Heart left ventricle (tissue), 16 donors: ENCODE data around the gene ROR1. TPM values are rescaled to one million over a fixed set of nuclear protein-coding genes. Genes with fewer than 3 reads are reported as not detected.

Experiments
- ATAC-seq, 4 donors: fragments of 200-7000 bp; cut with Tn5 transposase; one replicate each; pipeline ENCODE4 v1.9.1; 2020 to 2022; ENCODE audit warnings: moderate library complexity in 4 of 4, mild to moderate bottlenecking in 3 of 4, moderate number of reproducible peaks in 1 of 4
- DNase-seq, 5 donors: peaks; one replicate each; pipeline ENCODE4 v3.0.0-alpha.2; 2020
- H3K27ac ChIP-seq, 12 donors: fragments of 200-600 bp; sonication (generic) in 4 of 12; one replicate each; pipeline versions ENCODE4 v1.5.0 to v1.8.0; 2016 to 2022; ENCODE audit warnings: mild to moderate bottlenecking in 2 of 12
- H3K27me3 ChIP-seq, 9 donors: fragments of 200-600 bp; sonication (generic) in 2 of 9; one replicate each; pipeline versions ENCODE4 v1.5.1 to v1.8.0; 2016 to 2022; ENCODE audit warnings: mild to moderate bottlenecking in 3 of 9
- H3K36me3 ChIP-seq, 9 donors: fragments of 200-600 bp; sonication (generic) in 2 of 9; one replicate each; pipeline versions ENCODE4 v1.5.0 to v1.8.0; 2018 to 2022; ENCODE audit warnings: mild to moderate bottlenecking in 2 of 9
- H3K4me1 ChIP-seq, 12 donors: fragments of 200-600 bp; sonication (generic) in 4 of 12; one replicate each; pipeline versions ENCODE4 v1.5.0 to v1.8.0; 2016 to 2022; ENCODE audit warnings: mild to moderate bottlenecking in 3 of 12
- H3K4me3 ChIP-seq, 12 donors: fragments of 200-600 bp; sonication (generic) in 4 of 12; one replicate each; pipeline versions ENCODE4 v1.5.0 to v1.8.0; 2017 to 2022; ENCODE audit warnings: mild to moderate bottlenecking in 9 of 12, moderate library complexity in 4 of 12
- H3K9me3 ChIP-seq, 12 donors: fragments of 200-600 bp; sonication (generic) in 4 of 12; one replicate each; pipeline versions ENCODE4 v1.5.0 to v1.8.0; 2016 to 2022; ENCODE audit warnings: mild to moderate bottlenecking in 1 of 12
- POLR2A ChIP-seq, 2 donors: fragments of 450-650 bp; IDR thresholded peaks; one replicate each; pipeline ENCODE4 v1.6.1; 2017; ENCODE audit warnings: antibody characterized with exemption in 2 of 2, mild to moderate bottlenecking in 2 of 2, moderate library complexity in 2 of 2
- WGBS, 4 donors: extraction: QIAGEN DNeasy Blood & Tissue Kit in 2 of 4; methylation state at CpG; one replicate each; pipeline versions ENCODE4 v1.1.5 to v1.1.7; 2013 to 2018; 5-methylcytosine and 5-hydroxymethylcytosine counted together
- intact Hi-C, 10 donors: fragments of 100-400 bp; cut with DNase I; formaldehyde crosslinking; loops; one replicate each; pipeline versions ENCODE4 v1.11.1 to v1.14.2; 2022
- polyA plus RNA-seq, 2 donors: library from polyadenylated mRNA; stranded (reverse); fragments of 200-250 nt; gene quantifications; one replicate each; pipeline ENCODE4 v1.2.3, GENCODE V29; 2013
- total RNA-seq, 9 donors: library from RNA; depleted of rRNA in 2 of 9; stranded (reverse); fragments of >200 nt in 2 of 9; fragmentation: NEBNext Ultra II Directional in 3 of 9; extraction: Animal tissue kit (Norgen Biotek cat#: 25700) in 3 of 9; gene quantifications; one replicate each; pipeline versions ENCODE4 v1.1.0 to v1.2.4, GENCODE V29; 2016 to 2023
- TF ChIP-seq, protein P1 (sequence below), 12 donors: fragments of 200-600 bp; sonication (generic) in 4 of 12; IDR thresholded peaks; one replicate each; pipeline versions ENCODE4 v1.5.0 to v1.8.0; 2018 to 2022; ENCODE audit warnings: antibody characterized with exemption in 12 of 12, mild to moderate bottlenecking in 5 of 12
- donor health status: ischemic (EF 13 %, LVEDD 7.1; RV severe dilation, severe dysfunction).
- donor health status: healthy with polysubstance abuse.
- donor health status: DM: no; HTN: yes; CAD: no.
- donor health status: DM: no; HTN: no; CAD: no.
- donor health status: ischemic (EF 25% LVEDD 6.9; RV normal size, moderate dysfunction).
- donor health status: ischemic (EF 25% LVEDD 5.7; RV mildly dilated, moderate dysfunction).
- donor health status: healthy.
- donor health status: DM: yes; HTN: yes; CAD: no.
- donor health status: ischemic (EF 35%, LVEDD 5.7; RV mildly dilated, moderate dysfunction).
- donor health status: nonischemic (EF 11% LVEDD 7.7; RV severe dilation, severe dysfunction).
- donor health status: DM: yes; HTN: yes; CAD: no.
- donor health status: PGD.
- donor health status: ischemic (EF 29% LVEDD 5.4; RV normal size, mild dysfunction).
- donor health status: nonischemic (EF 23%, LVEDD 6.1; RV moderate dilation, normal function).

Gene ROR1
- total and polyA plus RNA-seq, 11 donors: 4.1 to 35.3 (median 19.3) TPM

DNA sequence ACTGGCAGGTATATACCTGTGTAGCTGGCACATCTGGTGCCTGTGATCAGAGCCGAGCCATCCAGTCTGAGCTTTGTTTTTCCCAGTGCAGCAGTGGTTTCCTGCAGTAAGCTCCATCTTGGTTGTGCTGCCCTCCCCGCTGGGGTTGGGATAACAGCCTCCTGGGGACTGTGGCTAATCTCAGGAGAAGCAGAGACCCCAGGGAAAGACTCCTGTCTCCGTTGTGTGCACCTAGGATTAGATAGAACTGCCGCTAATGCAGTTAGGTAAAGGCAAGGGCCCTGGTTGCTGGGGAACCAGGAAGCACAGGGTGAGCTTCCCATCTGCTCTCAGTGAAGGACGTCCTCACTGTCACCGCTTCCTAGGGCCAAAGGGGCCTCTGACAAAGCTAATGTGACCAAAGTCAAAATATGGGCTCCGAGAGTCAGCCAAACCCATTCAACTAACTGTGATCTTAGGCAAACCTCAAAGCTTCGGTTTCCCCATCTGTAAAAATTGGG is 20.0 kb downstream of the ROR1 start:
- TF ChIP-seq POLR2A (IDR thresholded peaks at IDR 0.05): no peak
- TF ChIP-seq, protein P1, sequence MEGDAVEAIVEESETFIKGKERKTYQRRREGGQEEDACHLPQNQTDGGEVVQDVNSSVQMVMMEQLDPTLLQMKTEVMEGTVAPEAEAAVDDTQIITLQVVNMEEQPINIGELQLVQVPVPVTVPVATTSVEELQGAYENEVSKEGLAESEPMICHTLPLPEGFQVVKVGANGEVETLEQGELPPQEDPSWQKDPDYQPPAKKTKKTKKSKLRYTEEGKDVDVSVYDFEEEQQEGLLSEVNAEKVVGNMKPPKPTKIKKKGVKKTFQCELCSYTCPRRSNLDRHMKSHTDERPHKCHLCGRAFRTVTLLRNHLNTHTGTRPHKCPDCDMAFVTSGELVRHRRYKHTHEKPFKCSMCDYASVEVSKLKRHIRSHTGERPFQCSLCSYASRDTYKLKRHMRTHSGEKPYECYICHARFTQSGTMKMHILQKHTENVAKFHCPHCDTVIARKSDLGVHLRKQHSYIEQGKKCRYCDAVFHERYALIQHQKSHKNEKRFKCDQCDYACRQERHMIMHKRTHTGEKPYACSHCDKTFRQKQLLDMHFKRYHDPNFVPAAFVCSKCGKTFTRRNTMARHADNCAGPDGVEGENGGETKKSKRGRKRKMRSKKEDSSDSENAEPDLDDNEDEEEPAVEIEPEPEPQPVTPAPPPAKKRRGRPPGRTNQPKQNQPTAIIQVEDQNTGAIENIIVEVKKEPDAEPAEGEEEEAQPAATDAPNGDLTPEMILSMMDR (IDR thresholded peaks at IDR 0.05): no peak
- intact Hi-C loops: no loop called here
- H3K36me3 ChIP-seq: no peaks in the 10 kb centered on the region
- 87 to 98% (median 90%) methylated on average over 7 to 8 of the region's 8 CpGs for WGBS, 4 donors
- no peak overlapping the region for H3K4me3 ChIP-seq
- ATAC-seq (no peak), DNase-seq (no peak)
- H3K27ac ChIP-seq: peak overlapping the region in 1 of 12 donors; percentile 3
- no peaks in the 10 kb centered on the region for H3K9me3 ChIP-seq
- no peaks in the 10 kb centered on the region for H3K27me3 ChIP-seq
- peaks cover 0 to 87% (median 49%) of the 10 kb centered on the region in 12 donors for H3K4me1 ChIP-seq

DNA sequence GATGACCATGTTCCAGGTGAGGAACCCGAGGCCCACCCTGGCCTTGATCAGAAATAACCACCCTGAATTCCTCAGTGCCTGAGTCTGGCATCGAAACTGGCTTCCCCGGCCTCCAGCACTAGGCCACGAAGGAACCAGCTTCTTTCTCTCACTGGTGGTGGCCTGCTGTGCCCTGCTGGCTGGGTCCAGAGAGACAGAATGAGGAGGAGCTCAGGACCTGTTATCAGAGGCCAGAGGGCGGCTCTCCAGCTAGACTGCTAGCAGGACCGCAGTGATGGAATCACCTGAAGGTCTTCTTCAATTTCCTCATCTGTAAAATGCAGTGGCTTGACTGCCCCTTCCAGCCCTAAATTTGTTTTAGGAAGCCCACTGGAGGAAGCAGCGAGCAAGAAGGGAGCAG is 20.5 kb downstream of the ROR1 start:
- no peak overlapping the region for H3K4me3 ChIP-seq
- H3K36me3 ChIP-seq: no peaks in the 10 kb centered on the region
- peak overlapping the region in 1 of 12 donors; percentile 72 for H3K27ac ChIP-seq
- no peaks in the 10 kb centered on the region for H3K27me3 ChIP-seq
- H3K9me3 ChIP-seq: no peaks in the 10 kb centered on the region
- H3K4me1 ChIP-seq: peaks cover 0 to 81% (median 48%) of the 10 kb centered on the region in 12 donors
- ATAC-seq (no peak), DNase-seq (no peak)
- 85 to 91% (median 87%) methylated on average over 7 of the region's 7 CpGs for WGBS, 4 donors
- TF ChIP-seq, protein P1 (IDR thresholded peaks at IDR 0.05): no peak
- no peak for TF ChIP-seq POLR2A (IDR thresholded peaks at IDR 0.05)
- intact Hi-C loops: no loop called here

DNA sequence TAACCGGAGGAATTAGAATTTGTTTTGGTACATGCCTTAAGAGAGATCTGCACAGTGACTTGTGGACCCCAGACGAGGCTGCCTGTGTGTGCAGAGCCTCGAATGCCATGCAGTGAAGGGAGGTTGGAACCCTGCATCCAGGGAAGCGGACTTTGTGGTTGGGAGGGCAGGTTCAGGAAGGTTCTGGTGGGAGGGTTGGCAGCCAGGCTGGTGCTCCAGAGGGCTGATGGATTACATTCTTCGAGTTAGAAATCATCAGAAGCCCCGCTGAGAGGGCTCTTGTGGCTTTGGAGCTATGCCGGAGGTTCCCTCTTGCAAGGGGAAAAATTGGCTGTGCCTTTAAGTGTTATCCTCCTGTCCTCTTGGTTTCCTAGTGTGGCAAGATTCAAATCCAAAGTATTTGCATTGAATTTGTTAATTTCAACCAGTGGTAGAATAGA is 21.1 kb downstream of the ROR1 start:
- ATAC-seq: no peak
- Histone ChIP-seq H3K36me3 (no peaks in the 10 kb centered on the region), H3K27me3 (no peaks in the 10 kb centered on the region), H3K9me3 (no peaks in the 10 kb centered on the region), H3K4me3 (no peak overlapping the region), H3K4me1 (peaks cover 0 to 80% (median 50%) of the 10 kb centered on the region in 12 donors), H3K27ac (peak overlapping the region in 4 of 12 donors; percentile 13 to 72 (median 52))
- 60 to 64% (median 63%) methylated on average over 7 of the region's 7 CpGs for WGBS, 4 donors
- TF ChIP-seq POLR2A (IDR thresholded peaks at IDR 0.05): no peak
- TF ChIP-seq, protein P1 (IDR thresholded peaks at IDR 0.05): no peak
- intact Hi-C loops: no loop called here
- no peak for DNase-seq

DNA sequence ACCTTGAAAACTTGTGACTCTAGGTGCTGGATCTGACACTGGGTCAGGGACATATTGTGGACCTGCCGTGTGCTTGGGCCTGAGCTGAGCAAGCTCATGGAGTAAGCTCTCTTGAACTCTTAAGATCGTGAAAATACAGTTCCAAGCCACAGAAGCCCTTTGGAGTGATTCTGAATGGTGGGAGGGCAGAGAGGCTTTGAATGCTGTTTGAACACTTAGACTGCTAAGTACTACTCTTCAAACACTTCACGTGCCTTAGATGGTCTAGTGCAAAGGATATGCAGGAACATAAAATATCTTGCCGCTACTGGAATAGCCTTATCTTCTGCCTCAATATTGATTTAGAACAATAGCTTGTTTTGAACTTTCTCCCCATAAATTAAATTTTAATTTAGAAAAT is 21.6 kb downstream of the ROR1 start:
- no peaks in the 10 kb centered on the region for H3K27me3 ChIP-seq

More for the DNA sequence above, 21.6 kb downstream of the ROR1 start:
- H3K27ac ChIP-seq: peak overlapping the region in 4 of 12 donors; percentile 13 to 72 (median 52)
- H3K4me3 ChIP-seq: no peak overlapping the region
- H3K9me3 ChIP-seq: no peaks in the 10 kb centered on the region
- DNase-seq (no peak), ATAC-seq (peak in 3 of 4 donors; percentile 36 to 58 (median 52))
- intact Hi-C loops: no loop called here
- no peak for TF ChIP-seq POLR2A (IDR thresholded peaks at IDR 0.05)
- TF ChIP-seq, protein P1 (IDR thresholded peaks at IDR 0.05): no peak
- peaks cover 0 to 80% (median 49%) of the 10 kb centered on the region in 12 donors for H3K4me1 ChIP-seq
- H3K36me3 ChIP-seq: no peaks in the 10 kb centered on the region
- WGBS, 4 donors: 46 to 58% (median 54%) methylated on average over 4 of the region's 4 CpGs
